DND-41 (cell line): ENCODE results near the gene VIL1.
A peak's percentile ranks its signal among the peaks of the same experiment; 100 is the strongest.

ENCODE experiments used
- ATAC-seq: fragments of 200-7000 bp; cut with Tn5 transposase; 3 replicates; pipeline ENCODE4 v1.9.1; 2021; ENCODE audit warnings: low read depth; ENCODE audit not compliant: insufficient read depth
- DNase-seq: peaks from one replicate; pipeline ENCODE4 v3.0.0-alpha.2; 2020
- H2AFZ ChIP-seq: 2 replicates; pipeline ENCODE4 v1.6.0; 2012; ENCODE audit warnings: low read depth, low read length
- H3K27ac ChIP-seq: 2 replicates; pipeline ENCODE4 v1.5.1; 2012; ENCODE audit warnings: low read length, inconsistent platforms
- H3K27me3 ChIP-seq: fragments of 200-600 bp; sonication (generic); 2 replicates; pipeline ENCODE4 v1.6.0; 2012; ENCODE audit warnings: low read length, mild to moderate bottlenecking, inconsistent platforms; ENCODE audit not compliant: insufficient read depth, poor library complexity
- H3K36me3 ChIP-seq: 2 replicates; pipeline ENCODE4 v1.5.1; 2012; ENCODE audit warnings: low read length, inconsistent platforms; ENCODE audit not compliant: insufficient read depth
- H3K4me1 ChIP-seq: 2 replicates; pipeline ENCODE4 v1.5.1; 2012; ENCODE audit warnings: mild to moderate bottlenecking, low read length; ENCODE audit not compliant: insufficient read depth
- H3K4me2 ChIP-seq: 2 replicates; pipeline ENCODE4 v1.6.0; 2012; ENCODE audit warnings: mild to moderate bottlenecking, moderate library complexity, low read length, inconsistent platforms; ENCODE audit not compliant: insufficient read depth
- H3K4me3 ChIP-seq, 2 experiments: fragments of 200-600 bp in 1 of 2; shearing (Covaris generic) in 1 of 2; 2 replicates each; pipeline ENCODE4 v1.5.1; 2012 to 2016; ENCODE audit warnings: inconsistent platforms in 2 of 2, low read length in 2 of 2, mild to moderate bottlenecking in 2 of 2, low read depth in 1 of 2, moderate library complexity in 1 of 2
- H3K79me2 ChIP-seq: 2 replicates; pipeline ENCODE4 v1.6.0; 2012; ENCODE audit warnings: low read length, inconsistent platforms; ENCODE audit not compliant: insufficient read depth
- H3K9ac ChIP-seq: 2 replicates; pipeline ENCODE4 v1.6.0; 2012; ENCODE audit warnings: low read depth, mild to moderate bottlenecking, inconsistent platforms, low read length, moderate library complexity
- H3K9me3 ChIP-seq: 2 replicates; pipeline ENCODE4 v1.5.1; 2012; ENCODE audit warnings: low read length, moderate library complexity, mild to moderate bottlenecking, inconsistent platforms; ENCODE audit not compliant: insufficient read depth, severe bottlenecking
- H4K20me1 ChIP-seq: 2 replicates; pipeline ENCODE4 v1.6.0; 2012; ENCODE audit warnings: low read length; ENCODE audit not compliant: insufficient read depth
- EZH2 ChIP-seq: IDR thresholded peaks from 3 replicates; pipeline ENCODE4 v1.6.1; 2012; ENCODE audit warnings: borderline replicate concordance, low read depth, mild to moderate bottlenecking, moderate library complexity, low read length, inconsistent platforms; ENCODE audit not compliant: severe bottlenecking
- TF ChIP-seq, protein P1 (sequence below): IDR thresholded peaks from 2 replicates; pipeline ENCODE4 v1.5.1; 2012; ENCODE audit warnings: borderline replicate concordance, low read length, moderate library complexity, mild to moderate bottlenecking; ENCODE audit not compliant: poor library complexity, severe bottlenecking; ENCODE audit errors: extremely low read depth

The VIL1 gene

DNA sequence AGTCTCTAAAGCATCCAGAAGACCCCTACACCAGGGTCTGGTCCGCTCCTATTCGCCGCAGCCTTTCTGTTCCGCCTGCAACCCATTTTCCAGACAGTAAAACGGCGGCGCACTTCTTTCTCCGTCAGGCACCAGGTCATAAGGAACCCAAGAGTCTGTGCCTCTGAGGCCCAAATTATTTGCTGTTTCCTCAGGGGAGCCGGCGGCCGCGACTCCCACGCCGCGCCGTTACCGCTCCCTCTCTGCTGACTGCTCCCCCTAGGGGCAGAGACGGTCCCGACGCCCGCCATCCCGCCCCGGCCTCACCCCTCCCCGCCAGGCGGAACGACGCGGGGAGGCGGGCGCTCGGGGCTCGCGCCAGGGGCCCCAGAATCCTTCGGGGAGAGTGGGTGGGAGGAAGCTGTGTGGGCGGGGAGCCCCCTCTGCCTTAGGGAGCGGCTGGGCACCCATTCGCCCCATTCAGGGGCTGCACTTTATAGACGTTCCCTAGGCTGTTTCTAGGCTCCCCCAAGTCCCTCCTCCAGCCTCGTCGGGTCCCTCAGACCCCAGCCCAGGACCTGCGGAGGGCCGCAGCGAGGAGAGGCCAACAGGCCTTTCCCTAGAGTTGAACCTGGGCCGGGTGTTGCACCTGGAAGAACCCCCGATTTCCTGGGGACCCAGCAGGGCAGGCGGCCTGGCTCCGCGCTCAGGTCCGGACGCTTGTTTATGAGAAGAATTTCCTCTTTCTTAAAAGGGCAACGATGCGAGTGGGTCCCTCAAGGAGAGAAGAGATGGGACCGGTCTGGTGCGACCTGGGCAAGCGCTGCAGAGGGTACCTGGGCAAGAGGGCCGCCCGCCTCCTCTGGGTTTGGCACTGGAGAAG, 22.9 kb upstream of the VIL1 start:
- Histone ChIP-seq H3K4me2 (peak overlapping the region; percentile 67), H3K4me3 (peak overlapping the region; percentile 46 to 67; a peak in 3 of 4 replicates), H2AFZ (peak overlapping the region; percentile 93), H3K9ac (peak overlapping the region; percentile 90), H3K4me1 (peaks cover 41% of the 10 kb centered on the region), H3K36me3 (peaks cover 1% of the 10 kb centered on the region; the same call in 1 of the 2 replicates), H4K20me1 (peaks cover 2% of the 10 kb centered on the region), H3K9me3 (no peaks in the 10 kb centered on the region), H3K27ac (peak overlapping the region; percentile 95), H3K27me3 (no peaks in the 10 kb centered on the region), H3K79me2 (peaks cover 36% of the 10 kb centered on the region)
- DNase-seq (peak; percentile 96), ATAC-seq (peak; percentile 67)
- TF ChIP-seq EZH2, result no peak
- TF ChIP-seq, protein P1, sequence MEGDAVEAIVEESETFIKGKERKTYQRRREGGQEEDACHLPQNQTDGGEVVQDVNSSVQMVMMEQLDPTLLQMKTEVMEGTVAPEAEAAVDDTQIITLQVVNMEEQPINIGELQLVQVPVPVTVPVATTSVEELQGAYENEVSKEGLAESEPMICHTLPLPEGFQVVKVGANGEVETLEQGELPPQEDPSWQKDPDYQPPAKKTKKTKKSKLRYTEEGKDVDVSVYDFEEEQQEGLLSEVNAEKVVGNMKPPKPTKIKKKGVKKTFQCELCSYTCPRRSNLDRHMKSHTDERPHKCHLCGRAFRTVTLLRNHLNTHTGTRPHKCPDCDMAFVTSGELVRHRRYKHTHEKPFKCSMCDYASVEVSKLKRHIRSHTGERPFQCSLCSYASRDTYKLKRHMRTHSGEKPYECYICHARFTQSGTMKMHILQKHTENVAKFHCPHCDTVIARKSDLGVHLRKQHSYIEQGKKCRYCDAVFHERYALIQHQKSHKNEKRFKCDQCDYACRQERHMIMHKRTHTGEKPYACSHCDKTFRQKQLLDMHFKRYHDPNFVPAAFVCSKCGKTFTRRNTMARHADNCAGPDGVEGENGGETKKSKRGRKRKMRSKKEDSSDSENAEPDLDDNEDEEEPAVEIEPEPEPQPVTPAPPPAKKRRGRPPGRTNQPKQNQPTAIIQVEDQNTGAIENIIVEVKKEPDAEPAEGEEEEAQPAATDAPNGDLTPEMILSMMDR, result peak; percentile 82

DNA sequence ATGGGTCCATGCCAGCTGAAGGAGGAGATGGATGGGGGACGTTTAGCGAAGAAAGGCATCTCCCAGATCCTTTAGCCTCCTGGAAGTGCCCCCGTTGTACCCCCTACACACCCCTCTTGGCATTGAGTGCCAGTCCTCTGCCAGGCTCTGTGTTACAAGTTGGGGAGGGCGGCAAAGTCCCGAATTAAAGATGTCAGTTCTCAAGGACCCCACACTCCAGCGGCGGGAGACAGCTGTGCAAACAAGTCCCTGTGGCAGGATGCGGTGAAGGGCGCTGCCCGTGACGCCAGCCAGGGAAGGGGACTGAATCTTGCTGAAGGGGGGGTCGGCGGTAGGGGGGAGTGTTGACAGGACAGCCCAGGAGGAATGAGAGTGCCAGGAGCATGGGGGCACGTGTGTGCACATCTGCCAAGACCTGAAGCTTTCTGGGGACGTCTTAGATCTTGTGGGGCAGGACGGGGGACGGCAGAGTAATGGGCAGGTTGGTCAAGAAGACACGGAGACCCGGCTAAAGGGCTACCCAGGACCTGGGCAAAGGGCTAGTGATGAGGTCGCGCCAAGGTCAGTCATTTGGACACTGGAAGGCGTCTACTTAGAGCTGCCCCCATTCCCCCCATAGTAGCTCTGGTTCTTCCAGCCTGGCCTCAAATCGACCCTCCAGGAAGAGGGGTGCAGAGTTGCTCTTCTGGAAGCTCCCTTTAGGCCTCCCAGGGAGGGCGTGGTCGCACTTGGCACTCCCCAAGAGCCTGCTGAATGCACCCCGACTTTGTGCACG, 22.0 kb upstream of the VIL1 start:
- Histone ChIP-seq H3K4me1 (peaks cover 49% of the 10 kb centered on the region), H3K27me3 (no peaks in the 10 kb centered on the region), H3K4me2 (peak overlapping the region; percentile 67), H3K9ac (peak overlapping the region; percentile 90), H4K20me1 (peaks cover 10% of the 10 kb centered on the region), H3K79me2 (peaks cover 44% of the 10 kb centered on the region), H3K27ac (peak overlapping the region; percentile 95), H2AFZ (peak overlapping the region; percentile 76), H3K9me3 (no peaks in the 10 kb centered on the region), H3K4me3 (peak overlapping the region; percentile 46 to 67; a peak in 3 of 4 replicates), H3K36me3 (peaks cover 9% of the 10 kb centered on the region)
- ATAC-seq (peak; percentile 38), DNase-seq (peak; percentile 92)
- TF ChIP-seq, protein P1, result no peak
- TF ChIP-seq EZH2, result no peak

DNA sequence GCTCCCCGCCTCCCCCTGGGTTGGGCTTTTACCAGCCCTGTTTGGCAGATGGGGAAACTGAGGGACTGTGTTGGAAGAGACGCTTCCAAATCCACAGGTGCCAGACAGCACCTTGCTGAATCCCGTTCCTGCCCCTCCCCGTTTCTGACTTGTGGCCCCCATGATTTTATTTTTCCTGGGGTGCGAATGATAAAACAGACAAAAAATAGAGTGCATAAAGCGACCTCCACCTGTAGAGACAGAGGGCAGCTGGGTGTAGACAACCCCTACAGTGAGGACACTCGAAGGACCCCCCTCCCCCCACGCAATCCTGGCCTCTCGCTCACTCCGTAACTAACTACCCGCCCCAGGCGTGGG, 21.5 kb upstream of the VIL1 start:
- H2AFZ ChIP-seq, result peak overlapping the region; percentile 76

More for the DNA sequence above, 21.5 kb upstream of the VIL1 start:
- TF ChIP-seq, protein P1, result no peak
- no peak for TF ChIP-seq EZH2
- peaks cover 15% of the 10 kb centered on the region for H3K36me3 ChIP-seq
- H3K9me3 ChIP-seq, result no peaks in the 10 kb centered on the region
- peak overlapping the region; percentile 90 for H3K9ac ChIP-seq
- no peak for ATAC-seq
- H3K4me2 ChIP-seq, result peak overlapping the region; percentile 67
- H4K20me1 ChIP-seq, result peaks cover 15% of the 10 kb centered on the region
- DNase-seq, result no peak
- H3K79me2 ChIP-seq, result peaks cover 50% of the 10 kb centered on the region
- peak overlapping the region; percentile 46 to 67; a peak in 3 of 4 replicates for H3K4me3 ChIP-seq
- no peaks in the 10 kb centered on the region for H3K27me3 ChIP-seq
- peak overlapping the region; percentile 95 for H3K27ac ChIP-seq
- H3K4me1 ChIP-seq, result peaks cover 54% of the 10 kb centered on the region
